Measurements from ENCODE around the gene ILDR2. TPM values are rescaled to one million over a fixed set of nuclear protein-coding genes. Genes with fewer than 3 reads are reported as not detected.

ILDR2 gene
- total RNA-seq (2022; extraction: Qiagen RNA extraction; ENCODE audit: low read depth): 0.02 TPM in 1 of 5 replicates, not detected in the others

GRCh38 chr1:166975361-166976129 is at the start of gene ILDR2:
Gene ILDR2, minus strand, starts transcription at chr1:166975540. Its CDS starts 272 bp downstream, at chr1:166975268.

GRCh38 chr1:166988974-166989515 is 13.7 kb upstream of the ILDR2 start, which contains the start of gene MAEL:
Gene MAEL, plus strand, starts transcription at chr1:166989280. Its CDS starts 73 bp downstream, at chr1:166989353.

GRCh38 chr1:166875734-166876539 is 99.4 kb downstream of the ILDR2 start, which contains the start of gene TADA1:
Gene TADA1, minus strand, starts transcription at chr1:166876264. Its CDS starts 31 bp downstream, at chr1:166876233.

Other genes starting within 250 kb of the ILDR2 start
- gene POGK, start 136.1 kb downstream of the ILDR2 start, total RNA-seq (2022; extraction: Qiagen RNA extraction; ENCODE audit: low read depth): 23.3 to 32.1 TPM (median 29.0 TPM) in 5 replicates
- 8.7 to 12.9 TPM (median 12.2 TPM) in 5 replicates for gene TADA1, start 99.3 kb downstream of the ILDR2 start, total RNA-seq (2022; extraction: Qiagen RNA extraction; ENCODE audit: low read depth)
- gene MAEL, start 13.7 kb upstream of the ILDR2 start, total RNA-seq (2022; extraction: Qiagen RNA extraction; ENCODE audit: low read depth): not detected in 5 replicates
- gene GPA33, start 114.8 kb upstream of the ILDR2 start, total RNA-seq (2022; extraction: Qiagen RNA extraction; ENCODE audit: low read depth): not detected in 5 replicates
- not detected in 5 replicates for gene STYXL2, start 118.5 kb upstream of the ILDR2 start, total RNA-seq (2022; extraction: Qiagen RNA extraction; ENCODE audit: low read depth)
- 2.3 to 4.2 TPM (median 3.4 TPM) in 5 replicates for gene POU2F1, start 245.3 kb upstream of the ILDR2 start, total RNA-seq (2022; extraction: Qiagen RNA extraction; ENCODE audit: low read depth)

Measured in A549 treated with ZK216348 at 1 μM for 4 hours (cell line).